Rectal smooth muscle tissue (tissue), 1 donor: Measurements from ENCODE around the gene KCNAB1.

ENCODE experiments used
- H3K27ac ChIP-seq: one replicate; pipeline ENCODE4 v1.7.0; 2013; ENCODE audit warnings: low read depth, low read length, inconsistent platforms
- H3K27me3 ChIP-seq: one replicate; pipeline ENCODE4 v1.7.0; 2013; ENCODE audit warnings: low read length; ENCODE audit not compliant: control insufficient read depth, insufficient read depth
- H3K36me3 ChIP-seq: one replicate; pipeline ENCODE4 v1.7.0; 2013; ENCODE audit warnings: low read length; ENCODE audit not compliant: control insufficient read depth, insufficient read depth
- H3K4me1 ChIP-seq: one replicate; pipeline ENCODE4 v1.7.0; 2013; ENCODE audit warnings: low read length; ENCODE audit not compliant: control insufficient read depth, insufficient read depth
- H3K4me3 ChIP-seq: one replicate; pipeline ENCODE4 v1.7.0; 2013; ENCODE audit warnings: low read length
- H3K9ac ChIP-seq: one replicate; pipeline ENCODE4 v1.7.0; 2013; ENCODE audit warnings: low read length

Gene KCNAB1

DNA sequence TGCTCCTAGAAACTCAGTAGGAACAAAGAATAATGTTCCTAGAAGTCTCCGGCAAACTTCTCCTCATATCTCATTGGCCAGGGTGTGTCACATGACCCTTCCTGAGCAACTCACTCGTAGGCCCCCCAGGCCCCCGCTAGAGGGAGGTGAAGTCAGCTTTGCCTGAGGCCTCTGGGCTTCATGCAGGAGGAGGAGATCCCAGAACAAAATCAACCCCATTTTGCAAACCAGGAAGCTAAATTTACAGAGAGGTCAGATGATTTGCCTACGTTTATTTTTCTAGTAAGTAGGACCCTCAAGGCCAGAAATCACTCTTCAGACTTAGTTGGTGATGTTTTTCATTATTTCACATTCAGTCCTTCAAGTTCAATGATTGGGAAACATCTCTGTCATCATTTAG is 335.5 kb downstream of the KCNAB1 start:
- Histone ChIP-seq H3K4me3 (no peak overlapping the region), H3K27me3 (no peaks in the 10 kb centered on the region), H3K36me3 (no peaks in the 10 kb centered on the region), H3K27ac (no peak overlapping the region), H3K9ac (no peak overlapping the region), H3K4me1 (peaks cover 22% of the 10 kb centered on the region)

DNA sequence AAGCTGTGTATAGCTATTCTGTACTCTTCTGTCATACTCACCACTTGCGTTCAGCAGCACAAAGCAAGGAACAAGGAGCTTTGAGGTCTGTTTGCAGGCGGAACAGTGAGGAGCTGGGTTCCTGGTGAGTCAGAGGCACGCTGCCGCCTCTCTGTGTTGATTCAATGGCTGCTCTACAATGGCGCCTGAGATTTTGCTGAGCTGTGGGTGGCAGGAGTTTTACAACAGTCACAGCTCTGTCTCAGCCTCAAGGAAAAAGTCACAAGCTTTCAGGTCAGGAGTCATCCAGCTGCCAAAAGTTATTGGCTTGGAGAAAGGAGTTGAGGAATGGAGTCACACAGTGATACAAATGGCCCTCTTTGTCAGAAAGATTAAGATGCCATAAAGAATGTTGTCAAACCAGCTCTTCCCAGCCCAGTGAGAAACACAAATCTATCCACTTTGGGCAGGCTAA is 336.4 kb downstream of the KCNAB1 start:
- H3K36me3 ChIP-seq = no peaks in the 10 kb centered on the region
- H3K9ac ChIP-seq = no peak overlapping the region
- H3K4me3 ChIP-seq = no peak overlapping the region
- H3K27ac ChIP-seq = no peak overlapping the region
- H3K27me3 ChIP-seq = no peaks in the 10 kb centered on the region
- H3K4me1 ChIP-seq = peaks cover 20% of the 10 kb centered on the region

DNA sequence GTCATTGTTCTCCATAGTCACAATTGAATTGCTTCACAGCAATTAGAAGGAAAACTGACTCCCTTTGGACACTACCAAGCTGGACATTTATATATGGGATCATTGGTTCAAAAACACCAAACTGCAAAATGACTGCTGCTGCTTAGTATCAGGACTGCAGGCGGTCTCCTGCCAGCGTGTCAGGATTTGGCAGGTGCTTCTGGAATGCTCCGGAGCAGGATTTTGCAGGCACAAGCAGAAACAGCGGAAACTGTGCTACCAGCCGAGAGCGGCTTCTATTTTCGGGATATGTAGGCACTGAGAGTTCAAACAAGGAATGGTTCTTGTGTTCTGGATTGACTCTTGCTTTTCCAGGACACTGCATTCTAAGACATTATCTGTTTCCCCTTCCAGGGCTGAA is 339.1 kb downstream of the KCNAB1 start:
- H3K4me3 ChIP-seq = no peak overlapping the region
- H3K27ac ChIP-seq = peak overlapping the region; percentile 53
- H3K36me3 ChIP-seq = no peaks in the 10 kb centered on the region
- no peaks in the 10 kb centered on the region for H3K27me3 ChIP-seq
- H3K9ac ChIP-seq = no peak overlapping the region
- peaks cover 19% of the 10 kb centered on the region for H3K4me1 ChIP-seq

GRCh38 chr3:156460206-156460611 is 339.8 kb downstream of the KCNAB1 start:
- Histone ChIP-seq H3K36me3 (no peaks in the 10 kb centered on the region), H3K27me3 (no peaks in the 10 kb centered on the region), H3K27ac (peak overlapping the region; percentile 51), H3K4me1 (peaks cover 21% of the 10 kb centered on the region), H3K4me3 (no peak overlapping the region), H3K9ac (no peak overlapping the region)

DNA sequence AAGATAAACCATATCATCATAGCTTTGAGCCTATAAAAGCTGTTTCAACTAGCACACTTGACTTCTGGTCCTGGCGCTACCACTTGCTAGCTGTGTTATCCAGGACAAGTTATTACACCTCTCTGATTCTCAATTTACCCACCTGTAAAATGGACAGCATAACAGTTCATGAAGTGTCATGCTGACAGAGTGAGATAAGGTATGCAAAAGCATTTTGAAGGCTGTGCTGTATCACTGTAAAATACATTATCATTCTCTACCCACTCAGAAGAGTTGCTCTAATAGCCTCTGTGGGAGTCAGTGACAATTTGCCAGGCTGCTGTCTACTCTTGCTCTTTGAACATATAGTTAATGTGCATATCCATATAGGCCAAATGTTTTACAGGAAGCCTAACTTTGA is 341.5 kb downstream of the KCNAB1 start:
- Histone ChIP-seq H3K36me3 (no peaks in the 10 kb centered on the region), H3K4me3 (no peak overlapping the region), H3K27ac (no peak overlapping the region), H3K9ac (no peak overlapping the region), H3K27me3 (no peaks in the 10 kb centered on the region), H3K4me1 (peaks cover 22% of the 10 kb centered on the region)

DNA sequence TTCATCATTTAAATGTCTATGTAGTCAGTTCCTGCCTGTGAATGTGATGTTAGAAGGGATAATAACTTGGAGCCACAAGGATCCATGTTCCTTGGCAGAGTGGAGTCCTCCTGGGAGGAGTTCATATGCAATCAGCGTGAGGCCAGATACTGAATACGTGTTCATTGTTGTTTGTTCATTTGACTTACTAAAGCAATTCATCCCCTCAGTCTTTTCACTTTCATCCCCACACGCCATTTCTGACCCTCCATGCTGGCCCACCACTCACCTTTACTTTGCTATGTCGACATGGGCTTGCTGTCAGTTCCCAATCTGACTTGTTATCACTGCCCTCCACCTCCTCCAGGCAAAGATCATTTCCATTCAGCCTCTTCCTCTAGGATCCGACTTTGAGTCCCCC is 342.7 kb downstream of the KCNAB1 start:
- Histone ChIP-seq H3K9ac (no peak overlapping the region), H3K36me3 (no peaks in the 10 kb centered on the region), H3K4me3 (no peak overlapping the region), H3K27me3 (no peaks in the 10 kb centered on the region), H3K27ac (no peak overlapping the region), H3K4me1 (peaks cover 22% of the 10 kb centered on the region)

DNA sequence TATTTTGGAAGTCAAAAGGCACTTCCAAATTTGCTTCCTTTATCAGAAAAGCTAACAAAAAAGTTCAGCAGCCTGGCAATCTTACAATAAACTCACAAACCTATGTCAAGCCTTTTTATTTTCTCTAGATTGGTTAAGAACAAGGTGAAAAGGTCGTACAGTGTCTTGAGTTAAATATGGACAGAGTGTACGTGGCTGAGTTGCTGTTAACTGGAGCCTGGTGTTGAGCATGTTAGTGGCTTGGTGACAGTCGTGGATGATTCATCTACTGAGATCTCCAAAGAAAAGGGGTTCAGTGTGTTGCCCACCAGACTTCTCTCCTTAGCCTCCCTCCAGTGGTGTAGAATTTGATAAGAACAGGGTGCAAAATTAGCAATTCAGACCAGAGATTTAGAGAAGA is 344.8 kb downstream of the KCNAB1 start:
- Histone ChIP-seq H3K4me1 (peaks cover 11% of the 10 kb centered on the region), H3K27me3 (no peaks in the 10 kb centered on the region)

GRCh38 chr3:156469456-156469855 is 349.1 kb downstream of the KCNAB1 start:
- H3K27me3 ChIP-seq = no peaks in the 10 kb centered on the region
- no peak overlapping the region for H3K9ac ChIP-seq
- no peaks in the 10 kb centered on the region for H3K36me3 ChIP-seq
- H3K4me3 ChIP-seq = no peak overlapping the region
- peaks cover 10% of the 10 kb centered on the region for H3K4me1 ChIP-seq
- H3K27ac ChIP-seq = no peak overlapping the region

More for the DNA sequence above, 344.8 kb downstream of the KCNAB1 start:
- Histone ChIP-seq H3K4me3 (no peak overlapping the region), H3K27ac (no peak overlapping the region), H3K36me3 (no peaks in the 10 kb centered on the region), H3K9ac (no peak overlapping the region)

DNA sequence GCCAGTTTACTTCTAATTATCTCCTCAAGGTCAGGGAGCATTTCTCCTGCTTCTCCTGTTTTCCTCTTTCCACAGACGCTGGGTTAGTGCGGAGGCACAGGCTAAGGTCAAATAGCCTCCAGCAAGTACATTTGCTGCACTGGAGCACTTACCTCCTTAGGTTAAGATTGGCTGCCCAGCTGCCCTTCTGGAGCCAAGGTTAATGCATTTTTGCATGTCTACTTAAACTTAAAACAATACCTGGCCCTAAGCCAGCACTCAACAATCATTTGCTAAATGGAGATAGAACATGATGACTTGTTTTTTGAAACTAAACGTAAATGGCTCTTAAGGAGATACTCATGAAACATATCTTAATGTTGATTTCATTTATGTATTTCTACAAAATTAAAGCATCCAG is 351.1 kb downstream of the KCNAB1 start:
- no peak overlapping the region for H3K4me3 ChIP-seq
- no peaks in the 10 kb centered on the region for H3K27me3 ChIP-seq
- no peak overlapping the region for H3K27ac ChIP-seq
- H3K4me1 ChIP-seq = peaks cover 7% of the 10 kb centered on the region
- no peaks in the 10 kb centered on the region for H3K36me3 ChIP-seq
- no peak overlapping the region for H3K9ac ChIP-seq

GRCh38 chr3:156472150-156472549 is 351.8 kb downstream of the KCNAB1 start:
- no peak overlapping the region for H3K4me3 ChIP-seq
- no peak overlapping the region for H3K27ac ChIP-seq
- peaks cover 8% of the 10 kb centered on the region for H3K4me1 ChIP-seq
- H3K9ac ChIP-seq = no peak overlapping the region
- no peaks in the 10 kb centered on the region for H3K27me3 ChIP-seq
- no peaks in the 10 kb centered on the region for H3K36me3 ChIP-seq

DNA sequence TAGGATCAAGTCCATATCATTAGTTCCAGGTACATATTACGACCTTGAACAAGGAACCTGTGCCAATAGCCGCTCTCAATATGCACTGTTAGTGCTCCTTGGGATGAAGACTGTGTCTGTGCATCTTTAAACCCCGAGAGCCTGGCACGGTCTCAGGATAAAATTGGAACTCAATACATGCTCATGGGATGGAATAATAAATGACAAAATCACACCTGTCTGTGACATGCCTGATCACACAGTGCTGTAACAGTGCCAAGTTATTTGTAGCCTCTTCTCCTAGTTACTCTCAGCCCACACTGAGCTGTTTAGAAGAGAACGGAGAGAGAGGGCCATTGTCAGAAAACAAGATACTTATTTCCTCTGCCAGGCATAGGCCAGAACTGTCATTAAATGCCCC is 352.3 kb downstream of the KCNAB1 start:
- Histone ChIP-seq H3K4me1 (peaks cover 13% of the 10 kb centered on the region), H3K4me3 (no peak overlapping the region), H3K36me3 (no peaks in the 10 kb centered on the region), H3K9ac (no peak overlapping the region), H3K27ac (no peak overlapping the region), H3K27me3 (no peaks in the 10 kb centered on the region)

- Histone ChIP-seq H3K4me3 (no peak overlapping the region), H3K4me1 (peaks cover 13% of the 10 kb centered on the region), H3K27ac (no peak overlapping the region), H3K9ac (no peak overlapping the region), H3K27me3 (no peaks in the 10 kb centered on the region), H3K36me3 (no peaks in the 10 kb centered on the region)
Measured at GRCh38 chr3:156473341-156473740, 353.0 kb downstream of the KCNAB1 start.

- Histone ChIP-seq H3K27ac (no peak overlapping the region), H3K4me1 (peaks cover 15% of the 10 kb centered on the region), H3K27me3 (no peaks in the 10 kb centered on the region), H3K4me3 (no peak overlapping the region), H3K36me3 (no peaks in the 10 kb centered on the region), H3K9ac (no peak overlapping the region)
Measured at GRCh38 chr3:156474560-156475389, 354.4 kb downstream of the KCNAB1 start.
